GM21447 (cell line): ENCODE measurements around the gene SYT15.
"Not testable (repeated sequence)": the region's sequence is repeated elsewhere in the genome, so short reads cannot be mapped to it uniquely, and the experiment has no call there.

Experiments used
- ATAC-seq: cut with Tn5 transposase; IDR thresholded peaks from one replicate; pipeline ENCODE4 v1.9.1; 2021; ENCODE audit not compliant: unreplicated experiment

The SYT15 gene

GRCh38 chr10:46578474-46579178 is at the start of gene SYT15:
TSS of gene SYT15 (plus strand) at chr10:46579128. CDS start at chr10:46579169, 41 bp downstream.
- ATAC-seq = not testable (repeated sequence)

GRCh38 chr10:46529742-46530141 is 49.2 kb upstream of the SYT15 start:
- not testable (repeated sequence) for ATAC-seq

GRCh38 chr10:46530249-46531186 is 48.4 kb upstream of the SYT15 start:
- no peak for ATAC-seq

GRCh38 chr10:46532256-46532655 is 46.7 kb upstream of the SYT15 start:
- ATAC-seq = not testable (repeated sequence)

GRCh38 chr10:46534828-46535524 is 44.0 kb upstream of the SYT15 start:
- ATAC-seq = no peak

- ATAC-seq = no peak
Observed at GRCh38 chr10:46536171-46536570, 42.8 kb upstream of the SYT15 start.

GRCh38 chr10:46536781-46537180 is 42.1 kb upstream of the SYT15 start:
- ATAC-seq = no peak

- ATAC-seq = no peak
Observed at GRCh38 chr10:46537309-46537708, 41.6 kb upstream of the SYT15 start.

- ATAC-seq = no peak
Observed at GRCh38 chr10:46538155-46538554, 40.8 kb upstream of the SYT15 start.

GRCh38 chr10:46538717-46539426 is 40.1 kb upstream of the SYT15 start:
- no peak for ATAC-seq

GRCh38 chr10:46539596-46540411 is 39.1 kb upstream of the SYT15 start:
- no peak for ATAC-seq

- no peak for ATAC-seq
Observed at GRCh38 chr10:46540412-46541016, 38.4 kb upstream of the SYT15 start.

- ATAC-seq = no peak
Observed at GRCh38 chr10:46541017-46541661, 37.8 kb upstream of the SYT15 start.

GRCh38 chr10:46541735-46542566 is 37.0 kb upstream of the SYT15 start:
- no peak for ATAC-seq

GRCh38 chr10:46542567-46543465 is 36.1 kb upstream of the SYT15 start:
- no peak for ATAC-seq

- ATAC-seq = no peak
Observed at GRCh38 chr10:46543466-46544377, 35.2 kb upstream of the SYT15 start.
